Fibroblast of pulmonary artery (primary cell): ENCODE results near the gene RRAGC.

Source experiments
- DNase-seq: peaks from one replicate; pipeline ENCODE4 v3.0.0-alpha.2; 2010; ENCODE audit warnings: low read depth
- H3K4me3 ChIP-seq: replicated peaks from 2 replicates; pipeline ENCODE4 v1.5.1; 2011; ENCODE audit warnings: low read depth, mild to moderate bottlenecking, control low read depth, low read length, moderate library complexity
- CTCF ChIP-seq: IDR thresholded peaks from 2 replicates; pipeline ENCODE4 v1.5.1; 2011; ENCODE audit warnings: mild to moderate bottlenecking, control low read depth, low read length, inconsistent platforms; ENCODE audit errors: missing control alignments

The RRAGC gene

GRCh38 chr1:38834937-38835827, 24.4 kb downstream of the RRAGC start:
- peak; percentile 92 for DNase-seq
- no peak overlapping the region for H3K4me3 ChIP-seq

GRCh38 chr1:38834221-38834782, 25.3 kb downstream of the RRAGC start:
- no peak overlapping the region for H3K4me3 ChIP-seq
- no peak for TF ChIP-seq CTCF
- no peak for DNase-seq

More at GRCh38 chr1:38834937-38835827, 24.4 kb downstream of the RRAGC start:
- TF ChIP-seq CTCF = peak; percentile 82

- TF ChIP-seq CTCF = no peak
- DNase-seq = no peak
- no peak overlapping the region for H3K4me3 ChIP-seq
These were observed 26.4 kb downstream of the RRAGC start for GRCh38 chr1:38833146-38833545.

- no peak for DNase-seq
- no peak overlapping the region for H3K4me3 ChIP-seq
- TF ChIP-seq CTCF = no peak
These were observed 27.2 kb downstream of the RRAGC start for GRCh38 chr1:38832370-38832734.

- no peak for DNase-seq
- no peak for TF ChIP-seq CTCF
- H3K4me3 ChIP-seq = no peak overlapping the region
These were observed 27.7 kb downstream of the RRAGC start for GRCh38 chr1:38831731-38832369.

- TF ChIP-seq CTCF = no peak
- DNase-seq = no peak
- no peak overlapping the region for H3K4me3 ChIP-seq
These were observed 30.2 kb downstream of the RRAGC start for GRCh38 chr1:38829368-38829767.
